Hepatocyte (in vitro differentiated cells): ENCODE data around the gene FRA10AC1. TPM values are rescaled to one million over a fixed set of nuclear protein-coding genes. Genes with fewer than 3 reads are reported as not detected.

Experiments used
- DNase-seq: peaks from one replicate; pipeline ENCODE4 v3.0.0-alpha.2; 2016; ENCODE audit warnings: low spot score
- H2AFZ ChIP-seq: fragments of 200-600 bp; sonication (generic); 2 replicates; pipeline ENCODE4 v1.6.0; 2016; ENCODE audit warnings: antibody characterized with exemption, mild to moderate bottlenecking
- H3K27ac ChIP-seq: fragments of 200-600 bp; sonication (generic); 2 replicates; pipeline ENCODE4 v1.5.1; 2016; ENCODE audit warnings: mild to moderate bottlenecking
- H3K27me3 ChIP-seq: fragments of 200-600 bp; sonication (generic); 2 replicates; pipeline ENCODE4 v1.6.1; 2016
- H3K36me3 ChIP-seq: fragments of 200-600 bp; sonication (generic); replicated peaks from 2 replicates; pipeline ENCODE4 v1.5.1; 2016; ENCODE audit warnings: low read depth; ENCODE audit not compliant: insufficient read depth
- H3K4me1 ChIP-seq: fragments of 200-600 bp; sonication (generic); 2 replicates; pipeline ENCODE4 v1.5.1; 2016; ENCODE audit warnings: mild to moderate bottlenecking, moderate library complexity; ENCODE audit not compliant: insufficient read depth
- H3K4me2 ChIP-seq: fragments of 200-600 bp; sonication (generic); 2 replicates; pipeline ENCODE4 v1.6.0; 2016
- H3K4me3 ChIP-seq: fragments of 200-600 bp; sonication (generic); 2 replicates; pipeline ENCODE4 v1.5.1; 2016; ENCODE audit warnings: mild to moderate bottlenecking
- H3K79me2 ChIP-seq: fragments of 200-600 bp; sonication (generic); 2 replicates; pipeline ENCODE4 v1.6.0; 2017; ENCODE audit warnings: mild to moderate bottlenecking
- H3K9me2 ChIP-seq: fragments of 200-600 bp; sonication (generic); replicated peaks from 2 replicates; pipeline ENCODE4 v1.6.0; 2017; ENCODE audit warnings: mild to moderate bottlenecking; ENCODE audit not compliant: insufficient read depth
- H3K9me3 ChIP-seq: fragments of 200-600 bp; sonication (generic); 2 replicates; pipeline ENCODE4 v1.5.1; 2016; ENCODE audit warnings: low read depth, mild to moderate bottlenecking
- H4K20me1 ChIP-seq: fragments of 200-600 bp; sonication (generic); 2 replicates; pipeline ENCODE4 v1.6.0; 2016; ENCODE audit warnings: mild to moderate bottlenecking; ENCODE audit not compliant: insufficient read depth, poor library complexity, severe bottlenecking
- EZH2 ChIP-seq: fragments of 200-600 bp; sonication (generic); IDR thresholded peaks from 2 replicates; pipeline ENCODE4 v1.6.1; 2016; ENCODE audit warnings: antibody characterized with exemption, mild to moderate bottlenecking, borderline replicate concordance
- EZH2phosphoT487 ChIP-seq: fragments of 200-600 bp; sonication (generic); IDR thresholded peaks from one replicate; pipeline ENCODE4 v1.6.1; 2018; ENCODE audit warnings: antibody characterized with exemption, mild to moderate bottlenecking, low read depth, moderate library complexity; ENCODE audit not compliant: unreplicated experiment, severe bottlenecking
- WGBS: methylation state at CpG from one replicate; pipeline ENCODE4 v1.1.6; 2016; ENCODE audit warnings: low lambda C conversion rate; ENCODE audit errors: missing lambda C conversion rate; 5-methylcytosine and 5-hydroxymethylcytosine counted together
- polyA plus RNA-seq: library from polyadenylated mRNA; unstranded; fragments of >200 nt; fragmentation: Nextera tagmentation; extraction: Ambion mirVana; gene quantifications from 2 replicates; pipeline ENCODE4 v1.2.1, GENCODE V29; 2016
- total RNA-seq: library from RNA; depleted of rRNA; stranded (reverse); fragments of >200 nt; gene quantifications from 2 replicates; pipeline ENCODE4 v1.2.3, GENCODE V29; 2014
- TF ChIP-seq, protein P1 (sequence below): fragments of 200-600 bp; sonication (generic); IDR thresholded peaks from 2 replicates; pipeline ENCODE4 v1.5.1; 2016; ENCODE audit warnings: antibody characterized with exemption, mild to moderate bottlenecking; ENCODE audit not compliant: poor library complexity

Gene FRA10AC1
- total and polyA plus RNA-seq, 2 experiments from 2014 or later = 11.4 to 14.9 TPM

DNA sequence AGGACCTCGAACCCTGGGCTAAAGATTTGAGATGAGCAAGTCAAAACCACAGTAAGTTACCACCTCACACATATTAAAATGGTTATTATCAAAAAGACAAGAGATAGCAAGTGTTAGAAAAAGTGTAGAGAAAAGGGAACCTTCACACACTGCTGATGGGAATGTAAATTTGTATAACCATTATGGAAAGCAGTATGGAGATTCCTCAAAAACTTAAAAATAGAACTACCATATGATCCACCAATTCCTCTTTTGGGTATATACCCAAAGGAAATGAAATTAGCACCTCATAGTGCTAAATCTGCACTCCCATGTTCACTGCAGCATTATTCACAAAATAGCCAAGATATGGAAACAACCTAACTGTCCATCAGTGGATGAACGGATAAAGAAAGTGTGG lies 20.8 kb upstream of the FRA10AC1 start:
- TF ChIP-seq EZH2 (no peak), EZH2phosphoT487 (no peak)
- TF ChIP-seq, protein P1, sequence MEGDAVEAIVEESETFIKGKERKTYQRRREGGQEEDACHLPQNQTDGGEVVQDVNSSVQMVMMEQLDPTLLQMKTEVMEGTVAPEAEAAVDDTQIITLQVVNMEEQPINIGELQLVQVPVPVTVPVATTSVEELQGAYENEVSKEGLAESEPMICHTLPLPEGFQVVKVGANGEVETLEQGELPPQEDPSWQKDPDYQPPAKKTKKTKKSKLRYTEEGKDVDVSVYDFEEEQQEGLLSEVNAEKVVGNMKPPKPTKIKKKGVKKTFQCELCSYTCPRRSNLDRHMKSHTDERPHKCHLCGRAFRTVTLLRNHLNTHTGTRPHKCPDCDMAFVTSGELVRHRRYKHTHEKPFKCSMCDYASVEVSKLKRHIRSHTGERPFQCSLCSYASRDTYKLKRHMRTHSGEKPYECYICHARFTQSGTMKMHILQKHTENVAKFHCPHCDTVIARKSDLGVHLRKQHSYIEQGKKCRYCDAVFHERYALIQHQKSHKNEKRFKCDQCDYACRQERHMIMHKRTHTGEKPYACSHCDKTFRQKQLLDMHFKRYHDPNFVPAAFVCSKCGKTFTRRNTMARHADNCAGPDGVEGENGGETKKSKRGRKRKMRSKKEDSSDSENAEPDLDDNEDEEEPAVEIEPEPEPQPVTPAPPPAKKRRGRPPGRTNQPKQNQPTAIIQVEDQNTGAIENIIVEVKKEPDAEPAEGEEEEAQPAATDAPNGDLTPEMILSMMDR = no peak
- WGBS = 100% methylated on average over 2 of the region's 2 CpGs
- Histone ChIP-seq H2AFZ (no peak overlapping the region), H3K9me3 (no peaks in the 10 kb centered on the region), H3K4me1 (no peaks in the 10 kb centered on the region), H3K9me2 (no peaks in the 10 kb centered on the region), H3K4me3 (no peak overlapping the region), H3K27me3 (peaks cover 9% of the 10 kb centered on the region), H3K36me3 (no peaks in the 10 kb centered on the region), H4K20me1 (no peaks in the 10 kb centered on the region), H3K79me2 (no peaks in the 10 kb centered on the region), H3K4me2 (no peak overlapping the region), H3K27ac (no peak overlapping the region)
- no peak for DNase-seq

DNA sequence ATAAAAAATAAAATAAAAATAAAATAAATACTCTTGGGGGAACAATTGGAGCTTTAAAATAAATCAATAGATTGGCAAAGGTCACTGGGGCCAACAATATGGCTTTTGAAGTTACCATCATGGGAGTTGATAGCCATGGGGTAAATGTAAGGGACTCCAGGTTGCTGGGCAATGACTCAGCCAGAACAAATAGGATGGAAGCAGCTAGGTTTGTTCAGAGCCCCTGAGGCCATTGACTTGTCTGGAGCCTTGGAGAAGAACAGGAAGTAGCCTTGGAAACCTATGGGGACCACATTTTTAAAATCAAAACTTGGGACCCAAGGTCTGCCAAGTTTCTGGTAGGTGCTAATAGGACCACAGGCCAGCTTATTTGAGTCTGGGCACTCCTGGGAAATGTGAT lies 20.2 kb upstream of the FRA10AC1 start:
- TF ChIP-seq EZH2 (no peak), EZH2phosphoT487 (no peak)
- TF ChIP-seq, protein P1 = no peak
- H3K27me3 ChIP-seq = peaks cover 9% of the 10 kb centered on the region
- H3K9me3 ChIP-seq = no peaks in the 10 kb centered on the region
- H3K4me2 ChIP-seq = no peak overlapping the region
- no peaks in the 10 kb centered on the region for H3K79me2 ChIP-seq
- no peaks in the 10 kb centered on the region for H3K36me3 ChIP-seq
- H3K9me2 ChIP-seq = no peaks in the 10 kb centered on the region
- no peak for DNase-seq
- no peaks in the 10 kb centered on the region for H3K4me1 ChIP-seq
- H2AFZ ChIP-seq = no peak overlapping the region
- no peak overlapping the region for H3K27ac ChIP-seq
- no peak overlapping the region for H3K4me3 ChIP-seq
- H4K20me1 ChIP-seq = no peaks in the 10 kb centered on the region

DNA sequence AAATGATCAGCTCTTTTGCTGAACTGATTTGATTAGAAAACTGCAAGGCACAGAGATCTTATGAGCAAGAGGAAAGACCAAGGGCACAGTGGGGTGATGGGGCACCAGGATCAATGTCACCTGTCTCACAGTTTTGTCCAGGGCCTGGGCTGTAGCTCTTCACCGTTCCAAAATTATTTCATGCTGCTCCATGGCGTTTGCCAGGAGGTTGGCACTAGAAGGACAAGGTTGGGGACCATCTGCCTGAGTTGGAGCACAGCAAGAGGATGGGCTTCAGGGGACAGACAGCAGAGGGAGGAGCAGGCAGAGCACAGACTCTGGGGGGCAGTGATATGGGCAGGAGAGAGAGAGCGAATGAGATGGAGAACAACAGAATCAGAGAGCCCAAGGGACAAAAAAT lies 17.5 kb upstream of the FRA10AC1 start:
- Histone ChIP-seq H3K4me3 (no peak overlapping the region), H3K27ac (no peak overlapping the region), H3K27me3 (no peaks in the 10 kb centered on the region), H3K9me3 (no peaks in the 10 kb centered on the region), H3K4me2 (no peak overlapping the region), H4K20me1 (no peaks in the 10 kb centered on the region), H3K4me1 (no peaks in the 10 kb centered on the region), H3K79me2 (no peaks in the 10 kb centered on the region), H3K9me2 (no peaks in the 10 kb centered on the region), H2AFZ (no peak overlapping the region), H3K36me3 (no peaks in the 10 kb centered on the region)
- DNase-seq = no peak
- TF ChIP-seq EZH2 = no peak
- TF ChIP-seq, protein P1 = no peak
- WGBS = 67% methylated on average over 3 of the region's 3 CpGs
